Heart left ventricle (tissue), 16 donors: ENCODE measurements around the gene SHC4. TPM values are rescaled to one million over a fixed set of nuclear protein-coding genes. Genes with fewer than 3 reads are reported as not detected.
A peak's percentile ranks its signal among the peaks of the same experiment; 100 is the strongest.

Experiments
- ATAC-seq, 4 donors: fragments of 200-7000 bp; cut with Tn5 transposase; one replicate each; pipeline ENCODE4 v1.9.1; 2020 to 2022; ENCODE audit warnings: moderate library complexity in 4 of 4, mild to moderate bottlenecking in 3 of 4, moderate number of reproducible peaks in 1 of 4
- DNase-seq, 5 donors: peaks; one replicate each; pipeline ENCODE4 v3.0.0-alpha.2; 2020
- H3K27ac ChIP-seq, 12 donors: fragments of 200-600 bp; sonication (generic) in 4 of 12; one replicate each; pipeline versions ENCODE4 v1.5.0 to v1.8.0; 2016 to 2022; ENCODE audit warnings: mild to moderate bottlenecking in 2 of 12
- H3K27me3 ChIP-seq, 9 donors: fragments of 200-600 bp; sonication (generic) in 2 of 9; one replicate each; pipeline versions ENCODE4 v1.5.1 to v1.8.0; 2016 to 2022; ENCODE audit warnings: mild to moderate bottlenecking in 3 of 9
- H3K36me3 ChIP-seq, 9 donors: fragments of 200-600 bp; sonication (generic) in 2 of 9; one replicate each; pipeline versions ENCODE4 v1.5.0 to v1.8.0; 2018 to 2022; ENCODE audit warnings: mild to moderate bottlenecking in 2 of 9
- H3K4me1 ChIP-seq, 12 donors: fragments of 200-600 bp; sonication (generic) in 4 of 12; one replicate each; pipeline versions ENCODE4 v1.5.0 to v1.8.0; 2016 to 2022; ENCODE audit warnings: mild to moderate bottlenecking in 3 of 12
- H3K4me3 ChIP-seq, 12 donors: fragments of 200-600 bp; sonication (generic) in 4 of 12; one replicate each; pipeline versions ENCODE4 v1.5.0 to v1.8.0; 2017 to 2022; ENCODE audit warnings: mild to moderate bottlenecking in 9 of 12, moderate library complexity in 4 of 12
- H3K9me3 ChIP-seq, 12 donors: fragments of 200-600 bp; sonication (generic) in 4 of 12; one replicate each; pipeline versions ENCODE4 v1.5.0 to v1.8.0; 2016 to 2022; ENCODE audit warnings: mild to moderate bottlenecking in 1 of 12
- POLR2A ChIP-seq, 2 donors: fragments of 450-650 bp; IDR thresholded peaks; one replicate each; pipeline ENCODE4 v1.6.1; 2017; ENCODE audit warnings: antibody characterized with exemption in 2 of 2, mild to moderate bottlenecking in 2 of 2, moderate library complexity in 2 of 2
- WGBS, 4 donors: extraction: QIAGEN DNeasy Blood & Tissue Kit in 2 of 4; methylation state at CpG; one replicate each; pipeline versions ENCODE4 v1.1.5 to v1.1.7; 2013 to 2018; 5-methylcytosine and 5-hydroxymethylcytosine counted together
- intact Hi-C, 10 donors: fragments of 100-400 bp; cut with DNase I; formaldehyde crosslinking; loops; one replicate each; pipeline versions ENCODE4 v1.11.1 to v1.14.2; 2022
- polyA plus RNA-seq, 2 donors: library from polyadenylated mRNA; stranded (reverse); fragments of 200-250 nt; gene quantifications; one replicate each; pipeline ENCODE4 v1.2.3, GENCODE V29; 2013
- total RNA-seq, 9 donors: library from RNA; depleted of rRNA in 2 of 9; stranded (reverse); fragments of >200 nt in 2 of 9; fragmentation: NEBNext Ultra II Directional in 3 of 9; extraction: Animal tissue kit (Norgen Biotek cat#: 25700) in 3 of 9; gene quantifications; one replicate each; pipeline versions ENCODE4 v1.1.0 to v1.2.4, GENCODE V29; 2016 to 2023
- TF ChIP-seq, protein P1 (sequence below), 12 donors: fragments of 200-600 bp; sonication (generic) in 4 of 12; IDR thresholded peaks; one replicate each; pipeline versions ENCODE4 v1.5.0 to v1.8.0; 2018 to 2022; ENCODE audit warnings: antibody characterized with exemption in 12 of 12, mild to moderate bottlenecking in 5 of 12
- donor health status: ischemic (EF 13 %, LVEDD 7.1; RV severe dilation, severe dysfunction).
- donor health status: healthy with polysubstance abuse.
- donor health status: DM: no; HTN: yes; CAD: no.
- donor health status: DM: no; HTN: no; CAD: no.
- donor health status: ischemic (EF 25% LVEDD 6.9; RV normal size, moderate dysfunction).
- donor health status: ischemic (EF 25% LVEDD 5.7; RV mildly dilated, moderate dysfunction).
- donor health status: healthy.
- donor health status: DM: yes; HTN: yes; CAD: no.
- donor health status: ischemic (EF 35%, LVEDD 5.7; RV mildly dilated, moderate dysfunction).
- donor health status: nonischemic (EF 11% LVEDD 7.7; RV severe dilation, severe dysfunction).
- donor health status: DM: yes; HTN: yes; CAD: no.
- donor health status: PGD.
- donor health status: ischemic (EF 29% LVEDD 5.4; RV normal size, mild dysfunction).
- donor health status: nonischemic (EF 23%, LVEDD 6.1; RV moderate dilation, normal function).

Gene SHC4
- total and polyA plus RNA-seq, 11 donors = 1.3 to 4.1 (median 2.2) TPM

DNA sequence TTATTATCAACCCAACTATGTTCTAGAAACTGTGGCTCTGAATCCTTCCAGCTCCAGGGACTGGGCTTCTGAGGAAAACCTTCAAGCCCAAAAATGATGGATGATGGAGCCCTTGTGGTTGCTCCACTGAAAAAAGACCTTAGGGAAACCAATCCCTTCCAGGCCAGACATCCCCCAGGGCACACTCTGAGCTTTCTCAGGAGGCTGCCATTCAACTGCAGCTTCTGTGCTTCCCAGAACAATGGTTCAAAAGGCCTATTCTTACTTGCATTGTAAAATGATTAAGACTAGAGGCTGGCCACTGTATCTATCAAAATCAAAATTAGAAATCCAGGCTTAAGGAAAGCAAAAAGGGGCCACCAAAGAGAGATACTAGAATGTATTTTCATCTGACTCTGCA, 58.5 kb downstream of the SHC4 start:
- Histone ChIP-seq H3K4me3 (no peak overlapping the region), H3K27ac (no peak overlapping the region), H3K27me3 (no peaks in the 10 kb centered on the region), H3K36me3 (no peaks in the 10 kb centered on the region), H3K9me3 (no peaks in the 10 kb centered on the region), H3K4me1 (no peaks in the 10 kb centered on the region)
- intact Hi-C loops = no loop called here
- TF ChIP-seq POLR2A (IDR thresholded peaks at IDR 0.05) = no peak
- TF ChIP-seq, protein P1, sequence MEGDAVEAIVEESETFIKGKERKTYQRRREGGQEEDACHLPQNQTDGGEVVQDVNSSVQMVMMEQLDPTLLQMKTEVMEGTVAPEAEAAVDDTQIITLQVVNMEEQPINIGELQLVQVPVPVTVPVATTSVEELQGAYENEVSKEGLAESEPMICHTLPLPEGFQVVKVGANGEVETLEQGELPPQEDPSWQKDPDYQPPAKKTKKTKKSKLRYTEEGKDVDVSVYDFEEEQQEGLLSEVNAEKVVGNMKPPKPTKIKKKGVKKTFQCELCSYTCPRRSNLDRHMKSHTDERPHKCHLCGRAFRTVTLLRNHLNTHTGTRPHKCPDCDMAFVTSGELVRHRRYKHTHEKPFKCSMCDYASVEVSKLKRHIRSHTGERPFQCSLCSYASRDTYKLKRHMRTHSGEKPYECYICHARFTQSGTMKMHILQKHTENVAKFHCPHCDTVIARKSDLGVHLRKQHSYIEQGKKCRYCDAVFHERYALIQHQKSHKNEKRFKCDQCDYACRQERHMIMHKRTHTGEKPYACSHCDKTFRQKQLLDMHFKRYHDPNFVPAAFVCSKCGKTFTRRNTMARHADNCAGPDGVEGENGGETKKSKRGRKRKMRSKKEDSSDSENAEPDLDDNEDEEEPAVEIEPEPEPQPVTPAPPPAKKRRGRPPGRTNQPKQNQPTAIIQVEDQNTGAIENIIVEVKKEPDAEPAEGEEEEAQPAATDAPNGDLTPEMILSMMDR (IDR thresholded peaks at IDR 0.05) = no peak
- DNase-seq = no peak
- no peak for ATAC-seq

GRCh38 chr15:48904758-48905157, 59.0 kb downstream of the SHC4 start:
- 87 to 92% (median 89%) methylated on average over 4 of the region's 4 CpGs for WGBS, 4 donors
- H3K4me3 ChIP-seq = no peak overlapping the region
- ATAC-seq = no peak
- intact Hi-C loops = no loop called here
- no peaks in the 10 kb centered on the region for H3K9me3 ChIP-seq
- TF ChIP-seq POLR2A (IDR thresholded peaks at IDR 0.05) = no peak
- TF ChIP-seq, protein P1 (IDR thresholded peaks at IDR 0.05) = no peak
- no peak for DNase-seq
- no peaks in the 10 kb centered on the region for H3K27me3 ChIP-seq
- H3K27ac ChIP-seq = no peak overlapping the region
- H3K4me1 ChIP-seq = no peaks in the 10 kb centered on the region
- no peaks in the 10 kb centered on the region for H3K36me3 ChIP-seq

- intact Hi-C loops = no loop called here
- Histone ChIP-seq H3K36me3 (no peaks in the 10 kb centered on the region), H3K27ac (no peak overlapping the region), H3K9me3 (no peaks in the 10 kb centered on the region), H3K27me3 (no peaks in the 10 kb centered on the region), H3K4me1 (peaks cover 0 to 6% (median 0%) of the 10 kb centered on the region in 12 donors), H3K4me3 (no peak overlapping the region)
- TF ChIP-seq, protein P1 (IDR thresholded peaks at IDR 0.05) = no peak
- TF ChIP-seq POLR2A (IDR thresholded peaks at IDR 0.05) = no peak
- 85 to 92% (median 89%) methylated on average over 4 of the region's 4 CpGs for WGBS, 4 donors
- ATAC-seq (no peak), DNase-seq (no peak)
Observed at GRCh38 chr15:48899793-48900192, 63.9 kb downstream of the SHC4 start.

DNA sequence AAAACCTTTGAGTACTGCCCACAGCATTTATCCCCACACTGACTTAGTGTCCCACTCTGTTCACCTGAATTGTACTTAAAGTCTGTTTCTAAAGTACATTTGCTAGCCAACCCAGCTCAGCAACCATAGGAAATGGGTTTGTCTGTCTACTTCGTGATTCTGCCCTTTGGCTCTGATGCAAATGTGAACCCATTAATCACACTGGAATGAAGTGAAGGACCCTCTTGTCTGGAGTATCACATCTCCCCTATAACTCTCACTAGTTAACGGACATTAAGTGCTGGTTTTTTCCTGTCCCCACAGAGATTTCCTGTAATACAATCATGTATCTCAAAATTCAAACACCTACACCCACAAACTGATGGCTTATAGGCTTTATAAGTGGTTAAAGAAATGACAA, 65.3 kb downstream of the SHC4 start:
- Histone ChIP-seq H3K36me3 (no peaks in the 10 kb centered on the region), H3K27ac (peak overlapping the region in 2 of 12 donors; percentile 63), H3K4me3 (no peak overlapping the region), H3K4me1 (peaks cover 0 to 6% (median 0%) of the 10 kb centered on the region in 12 donors), H3K27me3 (no peaks in the 10 kb centered on the region), H3K9me3 (no peaks in the 10 kb centered on the region)
- WGBS, 4 donors = 57 to 72% (median 62%) methylated on average over 2 of the region's 2 CpGs
- TF ChIP-seq POLR2A (IDR thresholded peaks at IDR 0.05) = no peak
- TF ChIP-seq, protein P1 (IDR thresholded peaks at IDR 0.05) = no peak
- DNase-seq (no peak), ATAC-seq (no peak)
- intact Hi-C loops = no loop called here
